ENCODE results near the gene KLHL17.

KLHL17 gene

DNA sequence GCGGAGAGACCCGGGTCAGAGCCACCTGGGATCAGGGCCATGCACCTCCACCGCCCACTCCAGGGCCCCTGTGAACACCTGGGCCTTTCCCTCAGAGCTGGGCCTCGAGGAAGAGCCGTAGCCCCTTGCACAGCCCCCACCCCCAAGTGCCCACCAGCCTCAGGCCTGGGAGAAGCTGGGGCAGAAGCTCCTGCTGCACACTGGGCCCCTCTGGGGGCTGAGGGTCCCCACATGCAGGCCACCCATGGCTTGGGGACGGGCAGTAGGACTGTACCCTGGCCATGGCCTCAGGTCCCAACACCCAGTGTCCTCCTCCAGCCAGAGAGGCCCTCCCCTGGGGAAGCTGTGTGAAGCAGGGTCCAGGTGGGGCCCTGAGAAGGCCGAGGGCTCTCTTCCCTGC is 7.8 kb upstream of the KLHL17 start:
- H3K4me1 ChIP-seq (ENCODE audit: control insufficient read depth in 1 of 2, insufficient read depth in 2 of 2, low read length in 2 of 2): no peaks in the 10 kb centered on the region
- H2BK12ac ChIP-seq (ENCODE audit: low read length): no peak overlapping the region
- no peaks in the 10 kb centered on the region for H3K79me1 ChIP-seq (ENCODE audit: low read length)
- H4K12ac ChIP-seq (ENCODE audit: low read depth, low read length): no peak overlapping the region
- no peak overlapping the region for H2AFZ ChIP-seq (ENCODE audit: insufficient read depth, low read length, poor library complexity)
- no peak overlapping the region for H3K9ac ChIP-seq (ENCODE audit: low read length)
- no peak overlapping the region for H3K27ac ChIP-seq (ENCODE audit: low read depth, low read length)
- H4K91ac ChIP-seq (ENCODE audit: low read depth, low read length): no peak overlapping the region
- H2AK5ac ChIP-seq (ENCODE audit: low read length): no peak overlapping the region
- no peak overlapping the region for H3K14ac ChIP-seq (ENCODE audit: low read length)
- H3K79me2 ChIP-seq (ENCODE audit: control insufficient read depth, insufficient read depth, low read length, poor library complexity): no peaks in the 10 kb centered on the region
- H2BK5ac ChIP-seq (ENCODE audit: low read depth, low read length, poor library complexity): no peak overlapping the region
- WGBS (ENCODE audit: extremely low coverage, insufficient coverage, insufficient read length): no CpG with 5 or more reads among the region's 7 CpGs
- H3K23ac ChIP-seq (ENCODE audit: low read length): no peak overlapping the region
- no peak overlapping the region for H3K4me3 ChIP-seq (ENCODE audit: low read depth, low read length)
- H3K18ac ChIP-seq (ENCODE audit: low read length): no peak overlapping the region
- H3K4ac ChIP-seq (ENCODE audit: low read depth, low read length): no peak overlapping the region
- no peak overlapping the region for H2BK120ac ChIP-seq (ENCODE audit: insufficient read depth, low read length, poor library complexity)
- DNase-seq: no peak
- H4K8ac ChIP-seq (ENCODE audit: low read depth, low read length): no peak overlapping the region
- no peak overlapping the region for H3K4me2 ChIP-seq (ENCODE audit: low read length)
- H3K27me3 ChIP-seq (ENCODE audit: insufficient read depth, low read length): no peaks in the 10 kb centered on the region
- H3K36me3 ChIP-seq (ENCODE audit: control insufficient read depth in 1 of 2, insufficient read depth in 2 of 2, low read length in 2 of 2): peaks cover 95 to 98% of the 10 kb centered on the region in 2 experiments
- H3K9me3 ChIP-seq (ENCODE audit: insufficient read depth, low read depth, low read length): peaks cover 6% of the 10 kb centered on the region

DNA sequence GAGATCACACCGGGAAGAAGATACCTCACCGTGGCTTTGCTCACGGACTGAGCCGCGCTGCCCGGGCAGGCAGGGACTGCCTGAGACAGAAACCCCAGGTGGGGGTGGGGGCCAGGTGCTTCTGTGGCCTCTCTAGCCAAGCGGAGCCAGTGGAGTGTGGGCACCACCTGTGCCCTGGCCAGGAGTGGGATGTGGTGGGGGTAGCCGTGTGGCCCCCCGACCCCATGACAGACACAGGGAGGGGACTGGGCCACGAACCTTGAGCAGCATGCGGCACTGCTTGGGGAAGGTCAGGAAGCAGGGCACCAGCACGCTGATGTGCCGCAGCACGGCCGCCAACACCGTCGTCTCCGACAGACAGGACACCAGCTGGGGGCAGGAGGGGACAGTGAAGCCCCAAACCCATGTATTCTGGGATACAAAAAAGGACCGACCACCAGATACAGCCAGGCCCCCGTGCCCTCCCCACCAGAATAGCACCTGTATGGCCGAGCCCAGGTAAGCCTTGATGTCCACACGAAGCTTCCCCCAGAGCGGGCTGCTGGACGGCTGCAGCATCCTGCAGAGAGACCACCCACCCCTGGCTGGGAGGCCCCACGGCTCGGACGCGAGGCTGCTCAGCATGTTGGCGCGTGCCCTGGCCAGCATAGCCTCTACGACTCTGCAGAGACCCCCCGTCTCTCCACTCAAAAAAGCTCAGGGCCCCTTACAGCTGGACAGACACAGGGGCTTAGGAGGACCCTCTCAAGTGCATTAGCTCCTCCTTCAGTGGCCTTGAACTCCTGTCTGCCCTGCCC is 6.7 kb upstream of the KLHL17 start:
- Histone ChIP-seq H2BK120ac (ENCODE audit: insufficient read depth, low read length, poor library complexity) (no peak overlapping the region), H3K27me3 (ENCODE audit: insufficient read depth, low read length) (no peaks in the 10 kb centered on the region), H3K27ac (ENCODE audit: low read depth, low read length) (no peak overlapping the region), H2AFZ (ENCODE audit: insufficient read depth, low read length, poor library complexity) (no peak overlapping the region), H3K18ac (ENCODE audit: low read length) (no peak overlapping the region), H2BK5ac (ENCODE audit: low read depth, low read length, poor library complexity) (no peak overlapping the region), H3K79me1 (ENCODE audit: low read length) (peaks cover 1% of the 10 kb centered on the region), H3K23ac (ENCODE audit: low read length) (no peak overlapping the region), H3K4me3 (ENCODE audit: low read depth, low read length) (no peak overlapping the region), H4K91ac (ENCODE audit: low read depth, low read length) (no peak overlapping the region), H3K14ac (ENCODE audit: low read length) (no peak overlapping the region), H4K8ac (ENCODE audit: low read depth, low read length) (no peak overlapping the region), H3K4ac (ENCODE audit: low read depth, low read length) (no peak overlapping the region), H3K9ac (ENCODE audit: low read length) (no peak overlapping the region), H2AK5ac (ENCODE audit: low read length) (no peak overlapping the region), H4K12ac (ENCODE audit: low read depth, low read length) (no peak overlapping the region), H2BK12ac (ENCODE audit: low read length) (no peak overlapping the region), H3K36me3 (ENCODE audit: control insufficient read depth in 1 of 2, insufficient read depth in 2 of 2, low read length in 2 of 2) (peaks cover 84 to 87% of the 10 kb centered on the region in 2 experiments), H3K4me2 (ENCODE audit: low read length) (no peak overlapping the region), H3K4me1 (ENCODE audit: control insufficient read depth in 1 of 2, insufficient read depth in 2 of 2, low read length in 2 of 2) (peaks cover 0 to 4% of the 10 kb centered on the region in 2 experiments), H3K9me3 (ENCODE audit: insufficient read depth, low read depth, low read length) (peaks cover 6% of the 10 kb centered on the region), H3K79me2 (ENCODE audit: control insufficient read depth, insufficient read depth, low read length, poor library complexity) (peaks cover 2% of the 10 kb centered on the region)
- WGBS (ENCODE audit: extremely low coverage, insufficient coverage, insufficient read length): no CpG with 5 or more reads among the region's 32 CpGs
- no peak for DNase-seq

DNA sequence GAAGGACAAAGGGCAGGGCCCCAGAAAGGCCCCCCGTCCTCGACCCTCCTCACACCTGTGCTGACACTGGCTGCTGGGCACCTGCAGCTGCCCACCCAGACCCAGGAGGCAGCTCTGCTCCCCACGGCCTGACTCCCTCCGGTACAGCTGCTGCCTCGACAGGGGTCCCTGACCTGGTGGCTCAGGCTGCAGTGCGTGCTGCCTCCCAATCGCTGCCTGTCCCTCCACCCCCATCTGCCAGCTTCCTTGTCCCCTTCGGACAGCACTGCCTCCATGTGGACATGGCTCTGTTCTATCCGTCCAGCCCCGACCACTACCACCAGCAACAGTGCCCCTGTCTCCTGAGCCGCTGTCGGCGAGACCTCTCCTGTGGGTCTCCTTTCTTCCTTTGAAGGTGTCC is 5.5 kb upstream of the KLHL17 start:
- no peak overlapping the region for H3K4me3 ChIP-seq (ENCODE audit: low read depth, low read length)
- H3K36me3 ChIP-seq (ENCODE audit: control insufficient read depth in 1 of 2, insufficient read depth in 2 of 2, low read length in 2 of 2): peaks cover 72 to 75% of the 10 kb centered on the region in 2 experiments
- no peak overlapping the region for H3K27ac ChIP-seq (ENCODE audit: low read depth, low read length)
- H2BK120ac ChIP-seq (ENCODE audit: insufficient read depth, low read length, poor library complexity): no peak overlapping the region
- H3K79me2 ChIP-seq (ENCODE audit: control insufficient read depth, insufficient read depth, low read length, poor library complexity): peaks cover 5% of the 10 kb centered on the region
- H4K12ac ChIP-seq (ENCODE audit: low read depth, low read length): no peak overlapping the region
- no CpG with 5 or more reads among the region's 13 CpGs for WGBS (ENCODE audit: extremely low coverage, insufficient coverage, insufficient read length)
- no peak overlapping the region for H3K18ac ChIP-seq (ENCODE audit: low read length)
- H3K9me3 ChIP-seq (ENCODE audit: insufficient read depth, low read depth, low read length): peaks cover 6% of the 10 kb centered on the region
- H2AFZ ChIP-seq (ENCODE audit: insufficient read depth, low read length, poor library complexity): no peak overlapping the region
- no peak overlapping the region for H2AK5ac ChIP-seq (ENCODE audit: low read length)
- no peak overlapping the region for H4K91ac ChIP-seq (ENCODE audit: low read depth, low read length)
- H3K27me3 ChIP-seq (ENCODE audit: insufficient read depth, low read length): no peaks in the 10 kb centered on the region
- no peak overlapping the region for H4K8ac ChIP-seq (ENCODE audit: low read depth, low read length)
- H3K4ac ChIP-seq (ENCODE audit: low read depth, low read length): no peak overlapping the region
- H3K9ac ChIP-seq (ENCODE audit: low read length): no peak overlapping the region
- H3K79me1 ChIP-seq (ENCODE audit: low read length): peaks cover 4% of the 10 kb centered on the region
- no peak overlapping the region for H3K4me2 ChIP-seq (ENCODE audit: low read length)
- no peak overlapping the region for H3K14ac ChIP-seq (ENCODE audit: low read length)
- H3K4me1 ChIP-seq (ENCODE audit: control insufficient read depth in 1 of 2, insufficient read depth in 2 of 2, low read length in 2 of 2): peaks cover 0 to 9% of the 10 kb centered on the region in 2 experiments
- no peak overlapping the region for H2BK12ac ChIP-seq (ENCODE audit: low read length)
- no peak for DNase-seq
- H3K23ac ChIP-seq (ENCODE audit: low read length): no peak overlapping the region
- no peak overlapping the region for H2BK5ac ChIP-seq (ENCODE audit: low read depth, low read length, poor library complexity)

DNA sequence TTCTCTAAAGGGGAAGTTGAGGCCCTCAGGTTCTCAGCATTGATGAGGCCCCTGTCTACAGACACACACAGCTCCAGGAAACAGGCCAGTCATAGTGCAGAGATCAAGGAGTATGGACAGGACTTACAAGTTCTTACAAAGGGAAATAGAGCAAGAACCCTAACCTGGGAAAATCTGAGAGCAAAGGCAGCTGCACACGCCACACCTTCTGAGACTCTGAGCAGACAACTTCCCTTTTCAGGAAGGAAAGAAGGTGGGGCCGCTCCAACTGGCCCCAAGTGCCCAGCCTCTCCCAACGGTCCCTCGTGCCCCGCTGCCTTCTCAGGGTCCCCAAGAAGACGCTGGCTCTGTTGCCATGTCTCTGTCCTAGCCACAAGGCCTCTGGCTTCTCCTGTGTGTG is 4.9 kb upstream of the KLHL17 start:
- H3K4me1 ChIP-seq (ENCODE audit: control insufficient read depth in 1 of 2, insufficient read depth in 2 of 2, low read length in 2 of 2): peaks cover 0 to 9% of the 10 kb centered on the region in 2 experiments
- no peak overlapping the region for H2BK120ac ChIP-seq (ENCODE audit: insufficient read depth, low read length, poor library complexity)
- no peak overlapping the region for H3K27ac ChIP-seq (ENCODE audit: low read depth, low read length)
- H3K9me3 ChIP-seq (ENCODE audit: insufficient read depth, low read depth, low read length): peaks cover 1% of the 10 kb centered on the region
- H3K14ac ChIP-seq (ENCODE audit: low read length): no peak overlapping the region
- H4K91ac ChIP-seq (ENCODE audit: low read depth, low read length): no peak overlapping the region
- DNase-seq: no peak
- H3K4me2 ChIP-seq (ENCODE audit: low read length): no peak overlapping the region
- H3K9ac ChIP-seq (ENCODE audit: low read length): no peak overlapping the region
- peaks cover 5% of the 10 kb centered on the region for H3K79me2 ChIP-seq (ENCODE audit: control insufficient read depth, insufficient read depth, low read length, poor library complexity)
- peaks cover 67 to 69% of the 10 kb centered on the region in 2 experiments for H3K36me3 ChIP-seq (ENCODE audit: control insufficient read depth in 1 of 2, insufficient read depth in 2 of 2, low read length in 2 of 2)
- no peak overlapping the region for H3K23ac ChIP-seq (ENCODE audit: low read length)
- H3K79me1 ChIP-seq (ENCODE audit: low read length): peaks cover 7% of the 10 kb centered on the region
- H3K4me3 ChIP-seq (ENCODE audit: low read depth, low read length): no peak overlapping the region
- no peak overlapping the region for H3K18ac ChIP-seq (ENCODE audit: low read length)
- H2BK12ac ChIP-seq (ENCODE audit: low read length): no peak overlapping the region
- no peak overlapping the region for H2AK5ac ChIP-seq (ENCODE audit: low read length)
- no peak overlapping the region for H2BK5ac ChIP-seq (ENCODE audit: low read depth, low read length, poor library complexity)
- no peaks in the 10 kb centered on the region for H3K27me3 ChIP-seq (ENCODE audit: insufficient read depth, low read length)
- H4K8ac ChIP-seq (ENCODE audit: low read depth, low read length): no peak overlapping the region
- WGBS (ENCODE audit: extremely low coverage, insufficient coverage, insufficient read length): no CpG with 5 or more reads among the region's 6 CpGs
- no peak overlapping the region for H2AFZ ChIP-seq (ENCODE audit: insufficient read depth, low read length, poor library complexity)
- H4K12ac ChIP-seq (ENCODE audit: low read depth, low read length): no peak overlapping the region
- H3K4ac ChIP-seq (ENCODE audit: low read depth, low read length): no peak overlapping the region

Data from trophoblast cell (in vitro differentiated cells and primary cell).